COLO829 (cell line): Measurements from ENCODE around the gene STX10.
"Not testable (repeated sequence)": the region's sequence is repeated elsewhere in the genome, so short reads cannot be mapped to it uniquely, and the experiment has no call there.

Experiments
- DNase-seq: peaks from one replicate; pipeline ENCODE4 v3.0.0; 2012; ENCODE audit warnings: low spot score

STX10 gene

GRCh38 chr19:13164343-13165161 lies 14.4 kb upstream of the STX10 start:
- DNase-seq, result peak; percentile 77

- peak; percentile 82 for DNase-seq
Observed at GRCh38 chr19:13163609-13164342, 13.6 kb upstream of the STX10 start.

GRCh38 chr19:13162724-13163608 lies 12.8 kb upstream of the STX10 start:
- DNase-seq, result peak; percentile 84

- no peak for DNase-seq
Observed at GRCh38 chr19:13160557-13160956, 10.4 kb upstream of the STX10 start.

- no peak for DNase-seq
Observed at GRCh38 chr19:13159713-13160112, 9.5 kb upstream of the STX10 start.

- DNase-seq, result no peak
Observed at GRCh38 chr19:13155472-13156359, 5.5 kb upstream of the STX10 start.

- no peak for DNase-seq
Observed at GRCh38 chr19:13154911-13155471, 4.8 kb upstream of the STX10 start.

GRCh38 chr19:13154241-13154778 lies 4.1 kb upstream of the STX10 start:
- no peak for DNase-seq

- DNase-seq, result no peak
Observed at GRCh38 chr19:13153569-13154240, 3.5 kb upstream of the STX10 start.

GRCh38 chr19:13152974-13153568 lies 2.9 kb upstream of the STX10 start:
- DNase-seq, result peak; percentile 96

- no peak for DNase-seq
Observed at GRCh38 chr19:13152356-13152973, 2.3 kb upstream of the STX10 start.

GRCh38 chr19:13151605-13152355 lies 1.6 kb upstream of the STX10 start:
- DNase-seq, result peak; percentile 93

- no peak for DNase-seq
Observed at GRCh38 chr19:13150931-13151604, 893 bp upstream of the STX10 start.

GRCh38 chr19:13149628-13150186 lies 468 bp downstream of the STX10 start:
- no peak for DNase-seq

GRCh38 chr19:13149173-13149627 lies 975 bp downstream of the STX10 start:
- DNase-seq, result not testable (repeated sequence)

GRCh38 chr19:13146763-13147563 lies 3.2 kb downstream of the STX10 start:
- DNase-seq, result no peak
